ENCODE results near the gene ZFP64.
A peak's percentile ranks its signal among the peaks of the same experiment; 100 is the strongest.
"Not testable (repeated sequence)": the region's sequence is repeated elsewhere in the genome, so short reads cannot be mapped to it uniquely, and the experiment has no call there.

The ZFP64 gene

DNA sequence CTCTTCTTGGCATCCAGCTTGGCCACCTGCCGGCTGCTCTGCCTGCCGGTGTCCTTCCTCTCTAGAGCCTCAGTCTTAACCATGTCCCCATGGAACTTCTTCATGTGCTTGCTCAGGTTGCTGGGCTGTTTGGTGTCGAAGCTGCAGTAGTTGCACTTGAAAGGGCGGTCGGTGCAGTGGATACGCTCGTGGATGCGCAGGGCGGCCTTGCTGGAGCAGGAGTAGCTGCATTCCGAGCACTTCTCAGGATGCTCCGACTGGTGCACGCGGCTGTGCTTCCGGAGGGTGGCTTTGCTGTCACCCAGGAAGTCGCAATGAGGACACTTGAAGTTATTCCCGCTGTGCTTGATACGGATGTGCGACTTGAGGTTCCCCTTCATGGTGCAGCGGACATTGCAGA is 38.7 kb downstream of the ZFP64 start:
- DNase-seq: no peak

GRCh38 chr20:52152416-52152815 is 39.2 kb downstream of the ZFP64 start:
- no peak for DNase-seq

GRCh38 chr20:52150440-52151258 is 40.9 kb downstream of the ZFP64 start:
- DNase-seq: peak; percentile 37

DNA sequence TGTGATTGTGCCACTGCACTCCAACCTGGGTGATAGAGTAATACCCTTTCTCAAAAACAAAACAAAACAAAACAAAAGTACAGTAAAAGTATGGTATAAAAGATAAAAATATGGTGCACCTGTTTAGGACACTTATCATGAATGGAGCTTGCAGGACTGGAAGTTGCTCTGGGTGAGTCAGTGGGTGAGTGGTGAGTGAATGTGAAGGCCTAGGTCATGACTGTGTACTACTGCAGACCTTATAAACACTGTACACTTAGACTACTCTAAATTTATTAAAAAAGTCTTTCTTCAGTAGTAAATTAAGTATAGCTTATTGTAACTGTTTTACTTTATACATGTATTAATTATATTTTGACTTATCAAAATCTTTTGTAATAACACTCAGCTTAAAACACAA is 46.0 kb downstream of the ZFP64 start:
- DNase-seq: no peak

GRCh38 chr20:52143277-52143676 is 48.3 kb downstream of the ZFP64 start:
- DNase-seq: no peak

DNA sequence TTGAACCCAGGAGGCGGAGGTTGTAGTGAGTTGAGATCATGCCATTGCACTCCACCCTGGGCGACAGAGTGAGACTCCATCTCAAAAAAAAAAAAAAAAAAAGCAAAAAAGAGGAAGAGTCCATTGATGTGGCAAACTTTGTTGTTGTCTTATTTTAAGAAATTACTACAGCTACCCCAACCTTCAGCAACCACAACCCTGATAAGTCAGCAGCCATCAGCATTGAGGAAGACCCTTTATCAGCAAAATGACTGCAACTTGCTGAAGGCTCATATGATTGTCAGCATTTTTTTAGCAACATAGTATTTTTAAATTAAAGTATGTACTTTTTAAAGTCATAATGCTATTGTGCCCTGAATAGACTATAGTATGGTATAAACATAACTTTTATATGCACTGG is 48.8 kb downstream of the ZFP64 start:
- no peak for DNase-seq

DNA sequence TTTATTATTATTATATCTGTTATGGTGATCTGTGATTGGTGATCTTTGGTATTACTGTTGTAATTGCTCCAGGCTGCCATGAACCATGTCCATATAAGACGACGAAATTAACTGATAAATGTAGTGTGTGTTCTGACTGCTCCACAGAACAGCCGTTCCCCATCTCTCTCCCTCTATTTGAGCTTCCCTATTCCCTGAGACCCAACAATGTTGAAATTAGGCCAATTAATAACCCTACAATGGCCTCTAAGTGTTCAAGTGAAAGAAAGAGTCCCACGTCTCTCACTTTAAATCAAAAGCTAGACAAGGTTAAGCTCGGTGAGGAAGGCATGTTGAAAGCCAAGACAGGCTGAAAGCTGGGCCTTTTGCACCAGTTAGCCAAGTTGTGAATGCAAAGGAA is 51.6 kb downstream of the ZFP64 start:
- DNase-seq: no peak

GRCh38 chr20:52137850-52138249 is 53.7 kb downstream of the ZFP64 start:
- no peak for DNase-seq

GRCh38 chr20:52133714-52134113 is 57.9 kb downstream of the ZFP64 start:
- DNase-seq: not testable (repeated sequence)

DNA sequence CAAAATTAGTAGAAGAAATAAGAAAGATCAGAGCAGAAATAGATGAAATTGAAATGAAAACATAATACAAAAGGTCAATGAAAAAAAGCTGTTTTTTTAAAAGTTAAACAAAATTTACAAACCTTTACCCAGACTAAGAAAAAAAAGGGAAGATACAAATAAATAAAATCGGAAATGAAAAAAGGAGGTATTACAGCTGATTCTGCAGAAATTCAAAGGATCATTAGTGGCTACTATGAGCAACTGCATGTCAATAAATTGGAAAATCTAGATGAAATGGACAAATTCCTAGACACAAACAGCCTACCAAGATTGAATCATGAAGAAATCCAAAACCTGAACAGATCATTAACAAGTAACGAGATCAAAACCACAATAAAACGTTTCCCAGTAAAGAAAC is 59.2 kb downstream of the ZFP64 start:
- DNase-seq: no peak

- DNase-seq: no peak
Observed at GRCh38 chr20:52131048-52131643, 60.4 kb downstream of the ZFP64 start.

GRCh38 chr20:52130406-52130805 is 61.2 kb downstream of the ZFP64 start:
- DNase-seq: no peak

- DNase-seq: no peak
Observed at GRCh38 chr20:52129611-52130010, 62.0 kb downstream of the ZFP64 start.

DNA sequence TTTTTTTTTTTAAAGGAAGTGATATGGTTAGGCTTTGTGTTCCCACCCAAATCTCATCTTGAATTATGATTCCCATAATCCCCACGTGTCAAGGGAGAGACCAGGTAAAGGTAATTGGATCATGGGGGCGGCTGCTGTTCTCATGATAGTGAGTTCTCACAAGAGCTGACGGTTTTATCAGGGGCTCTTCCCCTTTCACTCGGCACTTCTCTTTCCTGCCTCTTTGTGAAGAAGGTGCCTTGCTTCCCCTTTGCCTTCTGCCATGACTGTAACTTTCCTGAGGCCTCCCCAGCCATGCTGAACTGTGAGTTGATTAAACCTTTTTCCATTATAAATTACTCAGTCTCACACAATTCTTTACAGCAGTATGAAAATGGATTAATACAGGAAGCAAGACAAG is 64.3 kb downstream of the ZFP64 start:
- no peak for DNase-seq

- no peak for DNase-seq
Observed at GRCh38 chr20:52124821-52125220, 66.8 kb downstream of the ZFP64 start.

GRCh38 chr20:52118696-52119095 is 72.9 kb downstream of the ZFP64 start:
- DNase-seq: no peak

- DNase-seq: no peak
Observed at GRCh38 chr20:52118016-52118623, 73.5 kb downstream of the ZFP64 start.

- no peak for DNase-seq
Observed at GRCh38 chr20:52110456-52110855, 81.1 kb downstream of the ZFP64 start.

- DNase-seq: no peak
Observed at GRCh38 chr20:52105442-52106422, 85.8 kb downstream of the ZFP64 start.

- DNase-seq: no peak
Observed at GRCh38 chr20:52104546-52105441, 86.8 kb downstream of the ZFP64 start.

DNA sequence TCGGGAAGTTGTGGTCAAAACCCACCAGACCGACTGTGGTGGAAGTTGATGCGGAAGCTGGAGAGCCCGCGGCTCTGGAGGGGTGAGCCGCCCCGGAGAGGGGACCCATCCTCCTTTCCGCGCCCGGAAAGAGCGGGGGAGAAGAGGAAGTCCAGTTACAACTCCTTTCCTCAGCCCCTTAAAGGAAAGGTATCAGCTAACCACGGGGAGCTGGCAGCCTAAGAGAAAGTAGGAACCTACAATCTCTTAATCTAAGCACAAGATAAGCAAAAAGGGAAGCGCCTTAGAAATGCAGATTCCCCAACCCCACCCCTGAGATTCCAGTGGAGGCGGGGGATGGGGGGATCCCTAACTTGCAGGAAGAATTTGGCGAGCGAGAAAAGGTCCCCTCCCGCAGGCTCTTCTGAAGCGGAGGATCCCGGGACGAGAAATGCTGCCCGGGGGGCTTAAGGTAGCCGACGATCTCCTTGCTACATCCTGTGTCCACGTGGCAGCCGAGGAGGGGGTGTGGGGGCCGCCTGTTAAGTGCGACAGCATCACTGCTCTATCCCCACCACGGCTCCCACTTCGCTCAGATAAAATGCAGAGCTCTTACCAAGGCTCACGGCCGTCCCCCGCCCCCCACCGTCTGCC is 87.5 kb downstream of the ZFP64 start:
- DNase-seq: no peak

Measured in SHP77 treated with DMSO at 0.1 percent for 48 hours (cell line).